GM19351 (cell line): ENCODE results near the gene TIGD1.
"Not testable (repeated sequence)": the region's sequence is repeated elsewhere in the genome, so short reads cannot be mapped to it uniquely, and the experiment has no call there.

ENCODE experiments used
- ATAC-seq: cut with Tn5 transposase; IDR thresholded peaks from one replicate; pipeline ENCODE4 v1.9.1; 2021; ENCODE audit warnings: mild to moderate bottlenecking, moderate library complexity; ENCODE audit not compliant: unreplicated experiment

TIGD1 gene

GRCh38 chr2:232540441-232541041 lies 9.8 kb downstream of the TIGD1 start:
- no peak for ATAC-seq

DNA sequence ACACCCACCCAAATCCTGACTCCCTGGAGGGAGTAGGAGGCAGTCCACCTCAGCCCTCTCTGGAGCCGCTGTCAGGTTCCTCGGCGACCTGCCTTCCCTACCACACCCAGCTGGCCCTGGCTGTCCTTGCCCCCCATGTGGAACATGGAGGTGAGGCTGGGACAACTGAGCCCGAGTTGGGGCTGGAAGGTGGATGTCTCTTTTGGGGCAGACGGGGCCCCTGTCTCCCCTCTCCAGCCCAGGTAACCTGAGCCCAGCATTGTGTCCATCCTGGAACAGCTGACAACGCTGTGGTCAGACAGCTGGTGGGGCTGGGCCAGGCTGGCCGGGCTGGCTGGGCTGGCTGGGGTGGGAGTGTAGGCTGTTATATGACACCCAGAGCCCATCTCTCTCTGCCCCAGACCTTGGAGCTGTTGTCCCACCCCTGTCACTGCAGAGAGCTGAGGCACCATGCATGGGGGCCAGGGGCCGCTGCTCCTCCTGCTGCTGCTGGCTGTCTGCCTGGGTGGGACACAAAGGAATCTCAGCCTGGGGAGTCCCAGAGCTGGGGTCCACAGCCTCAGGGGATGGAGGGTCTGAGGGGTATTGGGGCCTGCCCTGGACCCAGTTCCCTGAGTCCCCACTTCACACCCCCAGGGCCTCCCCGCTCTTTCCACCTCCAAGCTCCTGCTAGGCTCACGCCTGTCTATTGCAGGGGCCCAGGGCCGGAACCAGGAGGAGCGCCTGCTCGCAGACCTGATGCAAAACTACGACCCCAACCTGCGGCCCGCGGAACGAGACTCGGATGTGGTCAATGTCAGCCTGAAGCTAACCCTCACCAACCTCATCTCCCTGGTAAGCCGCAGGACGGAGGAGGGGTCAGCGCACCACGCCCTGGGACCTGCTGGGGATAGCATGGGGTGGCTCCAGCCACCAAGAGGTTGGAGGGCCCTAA lies 10.8 kb downstream of the TIGD1 start, which contains the start of gene CHRNG:
Gene CHRNG, plus strand, starts transcription at position 395 of the 934 bp plus-strand sequence. Its CDS starts 56 bp downstream, at position 451.
- no peak for ATAC-seq

GRCh38 chr2:232538671-232539070 lies 11.7 kb downstream of the TIGD1 start:
- ATAC-seq = no peak

GRCh38 chr2:232537499-232537898 lies 12.9 kb downstream of the TIGD1 start:
- ATAC-seq = no peak

GRCh38 chr2:232537079-232537478 lies 13.3 kb downstream of the TIGD1 start:
- ATAC-seq = no peak

DNA sequence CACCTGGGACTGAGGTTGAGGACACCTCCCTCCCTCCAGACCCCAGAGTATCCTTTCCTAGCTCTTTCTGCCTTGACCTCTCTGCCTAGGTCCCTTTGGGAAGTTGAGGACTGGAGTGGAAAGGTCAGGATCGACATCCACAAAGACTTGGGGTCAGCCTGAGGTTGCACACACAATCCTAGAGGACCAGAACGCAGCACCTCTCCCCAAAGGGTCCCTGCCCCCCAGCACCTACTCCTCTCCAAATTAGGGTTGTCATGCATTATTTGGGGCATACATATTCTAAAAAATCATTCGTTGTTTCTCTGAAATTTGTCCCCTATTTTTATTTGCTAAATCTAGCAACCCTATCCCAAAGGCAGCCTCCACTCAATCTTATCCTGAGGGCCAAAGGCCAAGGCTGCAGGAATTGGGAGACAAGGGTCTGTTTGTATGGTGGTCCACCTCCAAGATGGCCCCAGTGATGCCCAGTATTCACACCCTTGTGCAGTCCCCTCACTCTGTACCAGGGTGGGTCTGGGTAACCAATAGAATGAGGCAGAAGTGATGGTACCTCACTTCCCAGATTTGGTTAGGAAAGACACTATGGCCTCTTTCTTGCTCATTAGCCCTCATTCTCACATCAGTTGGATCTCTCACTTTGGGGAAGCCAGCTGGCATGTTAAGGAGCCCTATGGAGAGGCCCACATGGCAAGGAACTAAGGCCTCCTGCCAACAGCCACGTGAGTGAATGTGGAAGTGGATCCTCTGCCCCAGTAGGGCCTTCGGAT lies 14.4 kb downstream of the TIGD1 start:
- no peak for ATAC-seq

DNA sequence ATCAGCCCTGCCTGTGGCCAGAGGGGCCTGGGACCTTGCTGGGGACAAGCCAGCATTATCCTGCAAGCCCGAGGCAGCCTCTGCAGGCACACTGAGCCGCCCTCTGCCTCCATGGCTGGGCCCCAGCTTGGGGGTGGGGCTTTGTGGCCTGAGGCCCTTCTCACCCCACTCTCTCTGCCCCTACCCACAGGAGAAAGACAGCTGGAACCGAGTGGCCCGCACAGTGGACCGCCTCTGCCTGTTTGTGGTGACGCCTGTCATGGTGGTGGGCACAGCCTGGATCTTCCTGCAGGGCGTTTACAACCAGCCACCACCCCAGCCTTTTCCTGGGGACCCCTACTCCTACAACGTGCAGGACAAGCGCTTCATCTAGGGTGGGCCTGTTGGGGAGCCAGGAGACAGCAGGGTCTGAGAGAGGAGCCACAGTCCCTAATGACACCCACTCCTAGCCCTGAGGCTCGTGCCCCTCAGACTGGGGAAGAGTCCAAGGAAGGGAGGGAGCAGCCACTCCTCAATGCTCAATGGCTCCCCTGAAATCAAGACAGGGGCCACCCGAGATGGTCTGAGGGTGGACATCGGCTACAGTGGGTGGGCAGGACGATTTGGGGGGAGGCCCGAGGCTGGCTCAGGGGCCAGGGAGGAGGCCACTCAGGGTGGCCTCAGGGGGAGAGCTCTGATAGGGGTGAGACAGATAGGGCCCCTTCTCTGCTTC lies 15.3 kb downstream of the TIGD1 start:
- ATAC-seq = no peak

- ATAC-seq = no peak
Observed at GRCh38 chr2:232533944-232534710, 16.2 kb downstream of the TIGD1 start.

DNA sequence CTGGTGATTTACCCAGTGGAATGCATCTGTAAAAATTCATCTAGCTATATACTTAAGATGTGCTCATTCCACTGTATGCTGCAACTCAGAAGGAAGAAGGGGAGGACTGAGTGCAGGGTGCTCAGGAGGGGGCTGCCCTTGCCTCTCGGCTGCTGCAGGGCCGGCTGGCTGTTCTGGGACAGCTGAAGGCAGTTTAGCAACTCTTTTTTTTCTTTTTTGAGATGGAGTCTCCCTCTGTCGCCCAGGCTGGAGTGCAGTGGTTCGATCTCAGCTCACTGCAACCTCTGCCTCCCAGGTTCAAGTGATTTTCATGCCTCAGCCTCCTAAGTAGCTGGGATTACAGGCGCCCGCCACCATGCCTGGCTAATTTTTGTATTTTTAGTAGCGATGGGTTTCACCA lies 17.5 kb downstream of the TIGD1 start:
- not testable (repeated sequence) for ATAC-seq

GRCh38 chr2:232532419-232532818 lies 17.9 kb downstream of the TIGD1 start:
- ATAC-seq = no peak

DNA sequence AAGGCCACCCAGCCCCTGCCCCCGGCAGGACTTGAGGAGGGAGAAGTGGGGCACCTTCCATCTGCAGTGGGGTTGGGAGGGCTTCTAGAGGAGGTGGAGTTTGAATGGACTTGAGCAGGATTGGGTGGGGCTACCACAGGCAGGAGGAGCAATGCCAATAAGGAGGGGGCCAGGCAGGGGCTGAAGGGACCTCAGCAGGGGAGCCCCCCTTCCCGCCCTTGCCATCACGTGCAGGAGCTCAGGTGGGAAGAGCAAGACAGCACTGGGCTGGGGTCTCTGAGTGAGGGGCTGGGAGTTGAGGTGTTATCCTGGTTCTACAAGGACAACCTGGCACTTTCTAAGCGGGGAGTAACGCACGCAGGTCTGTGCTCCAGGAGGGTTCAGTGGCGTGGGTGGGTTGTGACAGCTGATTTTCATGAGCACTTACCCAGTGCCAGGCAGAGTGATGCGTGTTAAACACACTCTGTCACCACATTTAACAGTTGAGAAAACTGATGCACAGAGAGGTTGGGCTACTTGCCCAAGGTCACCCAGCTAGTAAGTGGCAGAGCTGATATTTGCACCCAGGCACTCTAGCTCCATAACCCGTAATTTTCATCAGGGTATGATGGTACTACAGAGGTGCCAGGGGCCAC lies 19.6 kb downstream of the TIGD1 start:
- no peak for ATAC-seq

GRCh38 chr2:232529806-232530547 lies 20.4 kb downstream of the TIGD1 start:
- ATAC-seq = no peak

GRCh38 chr2:232528746-232529460 lies 21.5 kb downstream of the TIGD1 start:
- no peak for ATAC-seq

DNA sequence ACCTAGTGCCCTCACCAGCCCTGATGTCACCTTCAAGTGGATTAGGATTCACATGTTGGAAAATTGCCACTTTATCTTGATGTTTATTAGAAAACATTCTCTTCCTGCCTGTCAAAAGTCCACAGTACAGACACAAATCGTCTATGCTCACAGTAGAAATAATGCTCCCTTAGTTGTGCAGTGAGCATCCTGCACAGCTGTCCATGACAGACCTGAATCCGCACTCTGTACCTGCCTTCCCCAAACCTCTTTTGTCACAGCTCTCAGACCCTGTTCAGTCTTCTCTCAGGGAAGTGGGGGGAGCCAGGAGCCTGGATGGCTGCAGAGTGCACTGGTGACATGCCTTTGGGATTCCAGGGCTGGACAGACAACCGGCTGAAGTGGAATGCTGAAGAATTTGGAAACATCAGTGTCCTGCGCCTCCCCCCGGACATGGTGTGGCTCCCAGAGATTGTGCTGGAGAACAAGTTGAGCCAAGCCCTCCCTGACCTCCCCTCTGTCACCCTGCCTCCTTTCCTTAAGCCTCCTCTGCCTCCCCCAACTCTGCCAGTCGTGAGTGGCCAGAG lies 22.4 kb downstream of the TIGD1 start:
- ATAC-seq = no peak

DNA sequence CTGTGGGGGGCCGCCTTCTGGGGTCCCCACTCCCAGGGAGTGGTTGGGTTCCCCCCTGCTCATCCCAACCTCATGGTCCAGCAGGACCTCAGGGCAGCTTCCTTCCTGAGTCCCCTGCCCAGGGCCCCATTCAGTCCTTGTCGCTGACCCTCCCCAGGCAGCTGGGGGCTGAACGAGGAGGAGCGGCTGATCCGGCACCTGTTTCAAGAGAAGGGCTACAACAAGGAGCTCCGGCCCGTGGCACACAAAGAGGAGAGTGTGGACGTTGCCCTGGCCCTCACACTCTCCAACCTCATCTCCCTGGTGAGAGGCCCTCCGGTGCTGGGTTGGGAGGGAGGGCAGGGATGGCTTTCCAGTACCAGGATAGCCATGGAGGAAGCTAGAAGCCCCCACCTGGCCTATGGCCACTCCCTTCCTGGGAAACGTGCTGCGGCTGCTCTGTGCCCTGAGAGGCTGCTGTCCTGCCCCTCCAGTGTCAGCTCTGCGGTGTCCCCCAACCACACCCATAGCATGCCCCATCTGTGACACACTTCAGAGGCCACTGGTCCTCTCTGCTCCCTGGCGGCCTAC lies 23.9 kb downstream of the TIGD1 start:
- no peak for ATAC-seq

DNA sequence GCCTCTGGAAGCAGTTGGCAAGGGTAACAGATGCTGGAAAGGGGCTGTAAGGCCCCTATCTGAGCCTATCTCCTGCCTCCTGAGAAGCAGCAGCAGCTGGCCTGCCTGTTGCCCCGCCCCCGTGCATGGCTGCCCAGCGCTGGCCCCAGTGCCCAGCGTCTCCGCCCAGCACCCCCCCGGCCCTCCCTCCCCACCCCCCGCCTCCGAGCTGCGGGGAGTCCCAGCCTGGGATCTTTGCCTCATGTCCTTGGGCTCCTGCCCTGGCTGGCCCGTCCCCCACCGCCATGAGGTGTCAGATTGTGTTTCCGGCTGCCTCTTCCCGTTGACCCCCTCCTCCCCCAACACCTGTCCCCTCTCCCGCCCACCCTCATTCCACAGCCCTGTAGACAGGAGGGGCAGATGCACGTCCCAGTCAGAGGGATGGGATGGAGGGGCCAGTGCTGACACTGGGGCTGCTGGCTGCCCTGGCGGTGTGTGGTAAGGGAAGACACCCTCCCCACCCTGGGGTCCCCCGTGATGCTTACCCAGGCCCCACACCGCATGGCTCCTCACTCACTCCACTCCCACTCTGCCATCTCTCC lies 24.5 kb downstream of the TIGD1 start, which contains the start of gene CHRND:
Gene CHRND, plus strand, starts transcription at position 370 of the 581 bp plus-strand sequence. Its CDS starts 56 bp downstream, at position 426.
- ATAC-seq = no peak

- ATAC-seq = no peak
Observed at GRCh38 chr2:232525199-232525598, 25.2 kb downstream of the TIGD1 start.
